ENCODE measurements around the gene TNS4. TPM values are rescaled to one million over a fixed set of nuclear protein-coding genes. Genes with fewer than 3 reads are reported as not detected.
A peak's percentile ranks its signal among the peaks of the same experiment; 100 is the strongest.

Gene TNS4
- total and polyA plus RNA-seq, 9 of the 15 experiments (the other 6 are each of a cell fraction or from before 2014, with no cell fraction given) = 0.04 to 0.73 (median 0.24) TPM; not detected in 1

DNA sequence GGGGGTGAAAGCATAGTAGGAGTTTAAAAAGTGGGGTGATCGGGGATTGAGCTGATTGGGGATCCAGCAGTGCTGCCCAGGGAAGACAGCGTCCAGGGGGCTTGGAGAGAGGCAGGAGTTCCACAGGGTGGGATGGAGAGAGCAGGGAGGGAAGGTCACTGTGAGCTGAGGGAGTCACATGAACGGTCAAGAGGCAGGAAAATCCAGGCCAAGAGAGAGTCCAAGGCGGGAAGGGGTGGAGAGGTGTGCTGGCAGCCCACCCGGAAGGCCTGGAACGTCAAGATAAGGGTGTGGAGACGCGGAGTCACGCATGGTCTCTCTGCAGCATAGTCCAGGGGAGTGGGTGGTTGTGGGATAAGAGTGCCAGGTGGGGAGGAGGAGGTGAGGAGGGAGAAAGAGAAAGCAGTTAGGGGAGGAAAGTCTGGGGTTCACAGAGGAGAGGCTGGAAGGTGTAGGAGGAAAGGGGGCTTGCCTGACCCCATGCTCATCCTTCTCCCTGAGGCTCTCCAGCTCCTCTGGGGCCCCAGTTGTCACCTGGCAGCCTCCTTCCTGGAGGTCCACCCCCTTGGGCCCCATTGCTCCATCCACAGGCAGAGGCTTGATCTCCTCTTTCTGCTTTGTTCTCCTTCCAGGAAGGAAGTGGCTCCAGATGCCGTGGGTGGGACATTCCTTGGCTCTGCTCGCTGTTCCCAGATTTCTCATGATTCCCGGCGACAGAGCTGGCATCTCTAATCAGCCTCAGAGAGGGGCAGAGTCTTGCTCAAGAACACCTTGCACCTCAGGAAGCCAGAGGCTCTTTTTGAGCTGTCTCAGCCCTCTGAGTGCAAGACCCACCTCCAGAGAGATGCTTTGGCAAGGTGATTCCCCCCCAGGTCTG, 35.1 kb upstream of the TNS4 start (continued):
- peak; percentile 42 for TF ChIP-seq PRDM10 (IDR thresholded peaks at IDR 0.05; ENCODE audit: partially characterized antibody)
- TF ChIP-seq MTA3 (IDR thresholded peaks at IDR 0.05; ENCODE audit: borderline replicate concordance) = peak; percentile 72; the same call in 1 of the 2 replicates
- TF ChIP-seq FIP1L1 (IDR thresholded peaks at IDR 0.05; ENCODE audit: low read depth, low read length, poor library complexity, severe bottlenecking) = no peak
- TF ChIP-seq, protein P1, sequence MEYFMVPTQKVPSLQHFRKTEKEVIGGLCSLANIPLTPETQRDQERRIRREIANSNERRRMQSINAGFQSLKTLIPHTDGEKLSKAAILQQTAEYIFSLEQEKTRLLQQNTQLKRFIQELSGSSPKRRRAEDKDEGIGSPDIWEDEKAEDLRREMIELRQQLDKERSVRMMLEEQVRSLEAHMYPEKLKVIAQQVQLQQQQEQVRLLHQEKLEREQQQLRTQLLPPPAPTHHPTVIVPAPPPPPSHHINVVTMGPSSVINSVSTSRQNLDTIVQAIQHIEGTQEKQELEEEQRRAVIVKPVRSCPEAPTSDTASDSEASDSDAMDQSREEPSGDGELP (CRISPR knock-in tag; IDR thresholded peaks at IDR 0.05; ENCODE audit: borderline replicate concordance) = peak; percentile 43; the same call in 1 of the 2 replicates
- TF ChIP-seq RBBP5 (IDR thresholded peaks at IDR 0.05; ENCODE audit: borderline replicate concordance, insufficient read depth, low read length, poor library complexity, severe bottlenecking) = no peak
- no peak for TF ChIP-seq GTF2A2 (tag; IDR thresholded peaks at IDR 0.05)
- no peak for TF ChIP-seq ZKSCAN8 (CRISPR knock-in tag; IDR thresholded peaks at IDR 0.05)
- TF ChIP-seq, protein P2, sequence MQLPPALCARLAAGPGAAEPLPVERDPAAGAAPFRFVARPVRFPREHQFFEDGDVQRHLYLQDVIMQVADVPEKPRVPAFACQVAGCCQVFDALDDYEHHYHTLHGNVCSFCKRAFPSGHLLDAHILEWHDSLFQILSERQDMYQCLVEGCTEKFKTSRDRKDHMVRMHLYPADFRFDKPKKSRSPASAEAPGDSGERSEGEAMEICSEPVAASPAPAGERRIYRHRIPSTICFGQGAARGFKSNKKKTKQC (CRISPR knock-in tag; IDR thresholded peaks at IDR 0.05) = no peak
- TF ChIP-seq MAZ (CRISPR knock-in tag; conservative IDR thresholded peaks at IDR 0.05 in 1 of 2, IDR thresholded peaks at IDR 0.05 in 1 of 2) = peak; percentile 57 to 59; a peak in 3 of 4 replicates
- TF ChIP-seq, protein P3, sequence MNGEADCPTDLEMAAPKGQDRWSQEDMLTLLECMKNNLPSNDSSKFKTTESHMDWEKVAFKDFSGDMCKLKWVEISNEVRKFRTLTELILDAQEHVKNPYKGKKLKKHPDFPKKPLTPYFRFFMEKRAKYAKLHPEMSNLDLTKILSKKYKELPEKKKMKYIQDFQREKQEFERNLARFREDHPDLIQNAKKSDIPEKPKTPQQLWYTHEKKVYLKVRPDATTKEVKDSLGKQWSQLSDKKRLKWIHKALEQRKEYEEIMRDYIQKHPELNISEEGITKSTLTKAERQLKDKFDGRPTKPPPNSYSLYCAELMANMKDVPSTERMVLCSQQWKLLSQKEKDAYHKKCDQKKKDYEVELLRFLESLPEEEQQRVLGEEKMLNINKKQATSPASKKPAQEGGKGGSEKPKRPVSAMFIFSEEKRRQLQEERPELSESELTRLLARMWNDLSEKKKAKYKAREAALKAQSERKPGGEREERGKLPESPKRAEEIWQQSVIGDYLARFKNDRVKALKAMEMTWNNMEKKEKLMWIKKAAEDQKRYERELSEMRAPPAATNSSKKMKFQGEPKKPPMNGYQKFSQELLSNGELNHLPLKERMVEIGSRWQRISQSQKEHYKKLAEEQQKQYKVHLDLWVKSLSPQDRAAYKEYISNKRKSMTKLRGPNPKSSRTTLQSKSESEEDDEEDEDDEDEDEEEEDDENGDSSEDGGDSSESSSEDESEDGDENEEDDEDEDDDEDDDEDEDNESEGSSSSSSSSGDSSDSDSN (IDR thresholded peaks at IDR 0.05; ENCODE audit: borderline replicate concordance in 1 of 2, low read depth in 2 of 2, low read length in 2 of 2) = 0 out of 4 replicates have a peak, but pooled peaks of 1 of the 2 experiments have one; percentile 12
- TF ChIP-seq, protein P4, sequence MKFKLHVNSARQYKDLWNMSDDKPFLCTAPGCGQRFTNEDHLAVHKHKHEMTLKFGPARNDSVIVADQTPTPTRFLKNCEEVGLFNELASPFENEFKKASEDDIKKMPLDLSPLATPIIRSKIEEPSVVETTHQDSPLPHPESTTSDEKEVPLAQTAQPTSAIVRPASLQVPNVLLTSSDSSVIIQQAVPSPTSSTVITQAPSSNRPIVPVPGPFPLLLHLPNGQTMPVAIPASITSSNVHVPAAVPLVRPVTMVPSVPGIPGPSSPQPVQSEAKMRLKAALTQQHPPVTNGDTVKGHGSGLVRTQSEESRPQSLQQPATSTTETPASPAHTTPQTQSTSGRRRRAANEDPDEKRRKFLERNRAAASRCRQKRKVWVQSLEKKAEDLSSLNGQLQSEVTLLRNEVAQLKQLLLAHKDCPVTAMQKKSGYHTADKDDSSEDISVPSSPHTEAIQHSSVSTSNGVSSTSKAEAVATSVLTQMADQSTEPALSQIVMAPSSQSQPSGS (CRISPR knock-in tag; IDR thresholded peaks at IDR 0.05) = no peak
- TF ChIP-seq HMGN3 (IDR thresholded peaks at IDR 0.05; ENCODE audit: borderline replicate concordance, extremely low read depth, insufficient read length, low read depth, low read length) = peak; percentile 52

Measured in K562 (cell line).